Fibroblast of villous mesenchyme (primary cell): Measurements from ENCODE around the gene SLC18A2. TPM values are rescaled to one million over a fixed set of nuclear protein-coding genes. Genes with fewer than 3 reads are reported as not detected.
"Not testable (repeated sequence)": the region's sequence is repeated elsewhere in the genome, so short reads cannot be mapped to it uniquely, and the experiment has no call there.

ENCODE experiments used
- DNase-seq: peaks from one replicate; pipeline ENCODE4 v3.0.0-alpha.2; 2010; ENCODE audit warnings: low read depth
- H3K4me3 ChIP-seq: 2 replicates; pipeline ENCODE4 v1.5.1; 2011; ENCODE audit warnings: low read depth, mild to moderate bottlenecking, low read length
- CTCF ChIP-seq: IDR thresholded peaks from 2 replicates; pipeline ENCODE4 v1.5.1; 2012; ENCODE audit warnings: low read depth, mild to moderate bottlenecking, low read length; ENCODE audit not compliant: insufficient read depth
- total RNA-seq: library from RNA; depleted of rRNA; stranded (reverse); fragments of >200 nt; gene quantifications from 2 replicates; pipeline ENCODE4 v1.2.3, GENCODE V29; 2012

The SLC18A2 gene
- total RNA-seq, 1 donor, result under 0.01 TPM

GRCh38 chr10:117300671-117301070, 59.8 kb downstream of the SLC18A2 start:
- TF ChIP-seq CTCF, result no peak
- no peak overlapping the region for H3K4me3 ChIP-seq
- DNase-seq, result no peak

- not testable (repeated sequence) for H3K4me3 ChIP-seq, DNase-seq
These were observed 62.5 kb downstream of the SLC18A2 start for GRCh38 chr10:117303451-117303850.

- DNase-seq, result no peak
- no peak for TF ChIP-seq CTCF
- no peak overlapping the region for H3K4me3 ChIP-seq
These were observed 65.8 kb downstream of the SLC18A2 start for GRCh38 chr10:117306674-117307073.

- no peak for DNase-seq
- H3K4me3 ChIP-seq, result no peak overlapping the region
- no peak for TF ChIP-seq CTCF
These were observed 70.3 kb downstream of the SLC18A2 start for GRCh38 chr10:117311261-117311660.

GRCh38 chr10:117312430-117312829, 71.5 kb downstream of the SLC18A2 start:
- TF ChIP-seq CTCF, result no peak
- H3K4me3 ChIP-seq, result no peak overlapping the region
- peak; percentile 10 for DNase-seq

GRCh38 chr10:117313641-117314040, 72.7 kb downstream of the SLC18A2 start:
- TF ChIP-seq CTCF, result no peak
- DNase-seq, result no peak

GRCh38 chr10:117316701-117317100, 75.8 kb downstream of the SLC18A2 start:
- DNase-seq, result no peak
- TF ChIP-seq CTCF, result no peak
- no peak overlapping the region for H3K4me3 ChIP-seq

More at GRCh38 chr10:117313641-117314040, 72.7 kb downstream of the SLC18A2 start:
- H3K4me3 ChIP-seq, result no peak overlapping the region
